K562 (cell line): ENCODE data around the gene UMODL1. TPM values are rescaled to one million over a fixed set of nuclear protein-coding genes. Genes with fewer than 3 reads are reported as not detected.
A peak's percentile ranks its signal among the peaks of the same experiment; 100 is the strongest.

ENCODE experiments used
- ATAC-seq: fragments of 200-7000 bp; cut with Tn5 transposase; 3 replicates; pipeline ENCODE4 v1.9.1; 2020; ENCODE audit warnings: moderate library complexity
- BruUV-seq: library from RNA; stranded (reverse); fragments of 400-500 nt; replicated peaks from 2 replicates; lab custom pipeline; 2021; lab: Mats Ljungman, UMichigan
- CTCF ChIA-PET: fragments of 300-600 bp; formaldehyde crosslinking; extraction: SDS; loops from one replicate; lab custom pipeline; 2021; ENCODE audit warnings: low intra/inter-chr PET ratio; lab: Yijun Ruan, JAX
- POLR2A ChIA-PET: fragments of 300-600, 350-650 bp; sonication (Branson Sonifier 250); formaldehyde crosslinking; extraction: SDS; loops from one replicate; lab custom pipeline; 2021; ENCODE audit warnings: antibody characterized with exemption, inconsistent platforms; lab: Yijun Ruan, JAX
- DNase-seq, 4 experiments: peaks; one replicate each; pipeline versions ENCODE4 v3.0.0 to v3.0.0-alpha.2; 2011 to 2018; ENCODE audit warnings: low spot score in 3 of 4, mixed read lengths in 3 of 4; ENCODE audit errors: extremely low read depth in 1 of 4
- FAIRE-seq: peaks from 2 replicates; lab custom pipeline; 2011; peaks lifted over from hg19 to GRCh38; lab: Jason Lieb, UNC
- H2AFZ ChIP-seq: 2 replicates; pipeline ENCODE4 v1.6.0; 2011; ENCODE audit warnings: low read depth, low read length, control low read depth, inconsistent platforms
- H3K27ac ChIP-seq: fragments of 200-600 bp; 3 replicates; pipeline ENCODE4 v1.8.0; 2011; ENCODE audit warnings: low read depth, mild to moderate bottlenecking, control low read depth, inconsistent platforms, low read length, moderate library complexity, mixed read lengths; ENCODE audit errors: extremely low read depth
- H3K27me3 ChIP-seq, 2 experiments: fragments of 300-600 bp in 1 of 2; 2 replicates in 1 of 2; 3 replicates in 1 of 2; pipeline versions ENCODE4 v1.6.0 to v1.8.0; 2011; ENCODE audit warnings: inconsistent platforms in 2 of 2, low read length in 2 of 2, mild to moderate bottlenecking in 1 of 2, mixed read lengths in 1 of 2, moderate library complexity in 1 of 2; ENCODE audit not compliant: control insufficient read depth in 2 of 2, insufficient read depth in 2 of 2
- H3K36me3 ChIP-seq: fragments of 300-600 bp; 3 replicates; pipeline ENCODE4 v1.8.0; 2011; ENCODE audit warnings: mild to moderate bottlenecking, low read length, inconsistent platforms; ENCODE audit not compliant: control insufficient read depth, insufficient read depth
- H3K4me1 ChIP-seq, 2 experiments: fragments of 200-600 bp in 1 of 2; replicated peaks in 1 of 2; 2 replicates in 1 of 2; 3 replicates in 1 of 2; pipeline versions ENCODE4 v1.5.1 to v1.8.0; 2011; ENCODE audit warnings: inconsistent platforms in 2 of 2, low read length in 2 of 2, mild to moderate bottlenecking in 1 of 2, mixed read lengths in 1 of 2, moderate library complexity in 1 of 2; ENCODE audit not compliant: control insufficient read depth in 2 of 2, insufficient read depth in 2 of 2
- H3K4me2 ChIP-seq: 2 replicates; pipeline ENCODE4 v1.6.1; 2011; ENCODE audit warnings: low read length, control low read depth, inconsistent platforms, mixed read lengths; ENCODE audit not compliant: insufficient read depth
- H3K4me3 ChIP-seq: fragments of 200-600 bp; sonication (generic), shearing (Covaris generic); 2 replicates; pipeline ENCODE4 v1.5.1; 2016; ENCODE audit warnings: control low read depth, inconsistent platforms
- H3K79me2 ChIP-seq: fragments of 200-600 bp; 3 replicates; pipeline ENCODE4 v1.8.0; 2011; ENCODE audit warnings: low read length, inconsistent platforms; ENCODE audit not compliant: control insufficient read depth, insufficient read depth
- H3K9ac ChIP-seq, 2 experiments: 2 replicates each; pipeline versions ENCODE4 v1.6.0 to v1.6.1; 2011; ENCODE audit warnings: low read depth in 2 of 2, low read length in 2 of 2, control low read depth in 1 of 2, inconsistent platforms in 1 of 2, mild to moderate bottlenecking in 1 of 2, mixed read lengths in 1 of 2; ENCODE audit not compliant: insufficient read depth in 1 of 2
- H3K9me1 ChIP-seq: one replicate; pipeline ENCODE4 v1.6.0; 2011; ENCODE audit warnings: inconsistent platforms, mild to moderate bottlenecking, low read length, moderate library complexity; ENCODE audit not compliant: control insufficient read depth, insufficient read depth
- H3K9me3 ChIP-seq: replicated peaks from 2 replicates; pipeline ENCODE4 v1.5.1; 2011; ENCODE audit warnings: low read depth, low read length, inconsistent platforms; ENCODE audit not compliant: control insufficient read depth, insufficient read depth
- H4K20me1 ChIP-seq: replicated peaks from 2 replicates; pipeline ENCODE4 v1.6.1; 2011; ENCODE audit warnings: low read length, inconsistent platforms, mixed read lengths; ENCODE audit not compliant: control insufficient read depth, insufficient read depth
- C11orf30 ChIP-seq: fragments of 450-650 bp; IDR thresholded peaks from 2 replicates; pipeline ENCODE4 v1.6.1; 2016; ENCODE audit warnings: low read depth, mild to moderate bottlenecking
- CSDE1 ChIP-seq, 2 experiments: fragments of 450-650 bp; IDR thresholded peaks; 2 replicates each; pipeline ENCODE4 v1.6.1; 2016; ENCODE audit warnings: mild to moderate bottlenecking in 1 of 2
- GTF2A2 ChIP-seq: IDR thresholded peaks from 2 replicates; pipeline ENCODE4 v1.6.1; 2016; ENCODE audit warnings: mild to moderate bottlenecking, missing genetic modification characterization, missing compliant biosample characterization
- HNRNPL ChIP-seq: fragments of 200-400 bp; formaldehyde crosslinking; IDR thresholded peaks from 2 replicates; pipeline ENCODE4 v1.6.1; 2017; ENCODE audit warnings: low read depth, mild to moderate bottlenecking, low read length
- KLF16 ChIP-seq: IDR thresholded peaks from 2 replicates; pipeline ENCODE4 v1.6.1; 2016; ENCODE audit warnings: antibody characterized with exemption
- MYNN ChIP-seq, 2 experiments: sonication (generic); formaldehyde crosslinking in 1 of 2; IDR thresholded peaks; 2 replicates each; pipeline versions ENCODE4 v1.5.0 to v1.6.1; 2016 to 2020; ENCODE audit warnings: antibody characterized with exemption in 1 of 2, missing genetic modification reagents in 1 of 2
- PHF8 ChIP-seq: fragments of 200-600 bp; sonication (generic); IDR thresholded peaks from 2 replicates; pipeline ENCODE4 v1.6.1; 2012; ENCODE audit warnings: mixed run types, mild to moderate bottlenecking, inconsistent platforms, low read length, moderate library complexity, borderline replicate concordance
- POLR2AphosphoS5 ChIP-seq: IDR thresholded peaks from 2 replicates; pipeline ENCODE4 v1.6.1; 2011; ENCODE audit warnings: mild to moderate bottlenecking, low read depth, low read length, moderate library complexity; ENCODE audit not compliant: control insufficient read depth, insufficient read depth
- SAP30 ChIP-seq: fragments of 200-600 bp; sonication (generic); IDR thresholded peaks from 2 replicates; pipeline ENCODE4 v1.6.1; 2012; ENCODE audit warnings: borderline replicate concordance, low read depth, mild to moderate bottlenecking, moderate library complexity, low read length, control low read depth, inconsistent platforms; ENCODE audit not compliant: insufficient read depth, poor library complexity, severe bottlenecking
- SMAD2 ChIP-seq: fragments of 150-350 bp; IDR thresholded peaks from 2 replicates; pipeline ENCODE4 v1.6.1; 2014; ENCODE audit warnings: low read depth, mild to moderate bottlenecking, low read length
- TBL1XR1 ChIP-seq, 2 experiments: IDR thresholded peaks; 2 replicates each; pipeline ENCODE4 v1.6.1; 2012; ENCODE audit warnings: improper control_type of control experiment in 2 of 2, low read length in 2 of 2, mild to moderate bottlenecking in 1 of 2
- TSC22D4 ChIP-seq: fragments of 450-650 bp; IDR thresholded peaks from 2 replicates; pipeline ENCODE4 v1.6.1; 2016; ENCODE audit warnings: missing genetic modification characterization, missing biosample characterization, control low read depth
- ZSCAN32 ChIP-seq: fragments of 450-650 bp; formaldehyde crosslinking; IDR thresholded peaks from 2 replicates; pipeline ENCODE4 v1.4.0; 2020; ENCODE audit warnings: mild to moderate bottlenecking, moderate library complexity
- whole genome bisulfite sequencing: fragments of 100-300 bp; shearing (Covaris generic); methylation state at CpG from one replicate; pipeline ENCODE4 v1.1.6; 2016; ENCODE audit warnings: low coverage, mixed read lengths; ENCODE audit not compliant: insufficient coverage; ENCODE audit errors: missing lambda C conversion rate; 5-methylcytosine and 5-hydroxymethylcytosine counted together
- in situ Hi-C: fragments of 300-500 bp; cut with MboI; formaldehyde crosslinking; loops from 4 replicates; pipeline ENCODE4 v1.15.0; 2018; ENCODE audit warnings: inconsistent platforms, mixed read lengths
- intact Hi-C: fragments of 100-400 bp; cut with micrococcal nuclease; formaldehyde crosslinking; loops from 2 replicates; pipeline ENCODE4 v1.14.2; 2022
- polyA plus RNA-seq, 8 experiments: library from polyadenylated mRNA; depleted of rRNA in 4 of 8; stranded (reverse) in 5 of 8; unstranded in 3 of 8; fragments of >200 nt; fragmentation: Nextera tagmentation in 2 of 8; fragmentation: Illumina TruSeq in 1 of 8; extraction: Ambion mirVana in 2 of 8; extraction: Trizol in 1 of 8; gene quantifications; 2 replicates each; pipeline versions ENCODE4 v1.2.1 to v1.2.3, GENCODE V29; 2011 to 2014; ENCODE audit warnings: inconsistent platforms in 1 of 8, missing spikeins in 1 of 8
- total RNA-seq, 7 experiments: library from RNA; depleted of rRNA in 6 of 7; stranded (reverse); fragments of >200 nt in 6 of 7; fragmentation: Illumina TruSeq in 2 of 7; extraction: Trizol in 2 of 7; gene quantifications; 2 replicates each; pipeline versions ENCODE4 v1.2.1 to v1.2.3, GENCODE V29; 2011 to 2021; ENCODE audit warnings: low replicate concordance in 1 of 7
- TF ChIP-seq, protein P1 (sequence below): fragments of 450-650 bp; formaldehyde crosslinking; IDR thresholded peaks from 2 replicates; pipeline ENCODE4 v1.4.0; 2020; ENCODE audit warnings: mild to moderate bottlenecking, mixed read lengths

Gene UMODL1
- total and polyA plus RNA-seq, 9 of the 15 experiments (the other 6 are each of a cell fraction or from before 2014, with no cell fraction given), result not detected

DNA sequence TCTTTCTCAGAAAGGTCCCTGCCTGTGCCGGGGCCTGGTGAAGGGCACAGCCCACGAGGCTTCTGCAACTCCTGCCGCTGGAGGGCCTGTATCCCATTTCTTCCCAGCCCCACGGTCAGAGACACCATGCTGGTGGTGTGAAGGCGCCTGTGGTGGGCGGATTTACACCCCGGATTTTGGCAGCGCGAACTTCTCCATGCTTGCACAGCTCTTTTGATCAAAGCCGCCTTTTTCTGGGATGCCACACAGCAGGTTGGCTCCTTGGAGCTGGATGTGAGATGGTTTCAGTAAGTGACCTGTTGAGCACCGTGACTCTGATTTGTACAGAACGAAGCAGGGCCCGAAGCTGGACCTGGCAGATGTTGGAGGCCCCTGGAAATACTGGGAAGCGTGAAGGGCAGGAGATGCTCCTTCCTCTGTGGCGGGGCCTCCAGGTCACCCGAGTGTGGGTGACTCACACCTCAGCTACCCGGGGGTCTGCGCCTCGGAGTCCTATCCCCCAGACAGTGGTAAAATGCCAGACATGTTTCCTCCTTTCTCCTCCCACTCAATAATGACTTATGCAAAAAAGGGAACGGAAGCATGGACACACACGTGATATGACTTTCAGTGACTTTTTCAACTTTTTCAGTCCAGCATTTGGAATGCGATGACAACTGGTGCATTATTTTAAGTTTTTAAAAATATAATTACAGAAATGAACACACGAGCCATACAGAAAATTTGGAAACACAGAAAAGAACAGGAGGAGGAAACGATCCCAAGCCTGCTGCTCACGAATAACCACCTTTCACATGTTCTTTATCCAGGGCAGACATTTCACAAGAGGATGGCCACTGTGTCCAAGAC is 9.0 kb downstream of the UMODL1 start (continued):
- TF ChIP-seq SAP30 (no peak), POLR2AphosphoS5 (no peak)
- TF ChIP-seq, protein P1, sequence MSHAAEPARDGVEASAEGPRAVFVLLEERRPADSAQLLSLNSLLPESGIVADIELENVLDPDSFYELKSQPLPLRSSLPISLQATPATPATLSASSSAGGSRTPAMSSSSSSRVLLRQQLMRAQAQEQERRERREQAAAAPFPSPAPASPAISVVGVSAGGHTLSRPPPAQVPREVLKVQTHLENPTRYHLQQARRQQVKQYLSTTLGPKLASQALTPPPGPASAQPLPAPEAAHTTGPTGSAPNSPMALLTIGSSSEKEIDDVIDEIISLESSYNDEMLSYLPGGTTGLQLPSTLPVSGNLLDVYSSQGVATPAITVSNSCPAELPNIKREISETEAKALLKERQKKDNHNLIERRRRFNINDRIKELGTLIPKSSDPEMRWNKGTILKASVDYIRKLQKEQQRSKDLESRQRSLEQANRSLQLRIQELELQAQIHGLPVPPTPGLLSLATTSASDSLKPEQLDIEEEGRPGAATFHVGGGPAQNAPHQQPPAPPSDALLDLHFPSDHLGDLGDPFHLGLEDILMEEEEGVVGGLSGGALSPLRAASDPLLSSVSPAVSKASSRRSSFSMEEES, result no peak

DNA sequence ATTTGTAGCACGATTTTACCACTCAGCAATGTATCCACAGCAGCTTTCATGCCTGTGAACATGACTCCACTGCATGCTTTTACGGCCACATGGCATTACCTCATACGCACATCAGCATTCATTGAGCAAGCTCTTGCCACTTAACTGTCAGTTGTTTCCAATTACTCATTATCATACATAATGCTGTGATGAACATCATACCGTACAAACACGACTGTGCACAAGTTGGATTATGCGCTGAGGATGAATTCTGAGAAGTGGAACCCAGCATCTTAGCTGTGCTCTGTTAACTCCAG is 9.6 kb downstream of the UMODL1 start:
- H3K9me3 ChIP-seq, result no peaks in the 10 kb centered on the region
- H3K9me1 ChIP-seq, result peaks cover 3% of the 10 kb centered on the region
- H3K4me2 ChIP-seq, result no peak overlapping the region
- no peak overlapping the region for H3K4me3 ChIP-seq
- H3K4me1 ChIP-seq, result peaks cover 3 to 4% of the 10 kb centered on the region in 2 experiments; a peak in 4 of 5 replicates
- H2AFZ ChIP-seq, result no peak overlapping the region
- FAIRE-seq (peak; percentile 19), DNase-seq (no peak), ATAC-seq (no peak)
- no peaks in the 10 kb centered on the region for H3K36me3 ChIP-seq
- H3K27ac ChIP-seq, result no peak overlapping the region
- peaks cover 62 to 88% of the 10 kb centered on the region in 2 experiments for H3K27me3 ChIP-seq
- in situ Hi-C loops, result no loop called here
- H3K79me2 ChIP-seq, result no peaks in the 10 kb centered on the region
- TF ChIP-seq CSDE1 (IDR thresholded peaks at IDR 0.05) (no peak), C11orf30 (no peak), SMAD2 (no peak), KLF16 (no peak), TBL1XR1 (IDR thresholded peaks at IDR 0.05; ENCODE audit: low read length in 2 of 2) (no peak), GTF2A2 (tag) (no peak), HNRNPL (no peak), ZSCAN32 (no peak), PHF8 (no peak), TSC22D4 (tag) (no peak), MYNN (IDR thresholded peaks at IDR 0.05) (no peak), MYNN (CRISPR knock-in tag; IDR thresholded peaks at IDR 0.05) (no peak)
- peaks cover 24% of the 10 kb centered on the region for H4K20me1 ChIP-seq
- ChIA-PET POLR2A (interaction anchor here (1.1 kb wide), 1 partner anchor 15 kb away, joined by 4 read pairs; no protein-coding TSS in a partner anchor), CTCF (no interaction called here)
- WGBS, result under 1% methylated on average over 6 of the region's 6 CpGs
- no peak overlapping the region for H3K9ac ChIP-seq
- intact Hi-C loops, result loop anchor here (10.0 kb wide), 1 partner anchor 56 kb away; no protein-coding TSS in a partner anchor
- BruUV-seq, result no TSS peak
